Mesothelial cell of epicardium (in vitro differentiated cells): ENCODE data around the gene OMP. TPM values are rescaled to one million over a fixed set of nuclear protein-coding genes. Genes with fewer than 3 reads are reported as not detected.

ENCODE experiments used
- DNase-seq, 2 experiments: peaks; one replicate each; pipeline ENCODE4 v3.0.0; 2021; ENCODE audit warnings: low spot score in 2 of 2; ENCODE audit not compliant: unreplicated experiment in 2 of 2
- H3K27ac Mint-ChIP-seq: 2 replicates; pipeline ENCODE4 v1.8.0; 2021; ENCODE audit warnings: mixed read lengths
- H3K27me3 Mint-ChIP-seq: 2 replicates; pipeline ENCODE4 v1.8.0; 2021; ENCODE audit warnings: low read depth, mixed read lengths
- H3K36me3 Mint-ChIP-seq: 2 replicates; pipeline ENCODE4 v1.8.0; 2021; ENCODE audit warnings: mixed read lengths
- H3K4me1 Mint-ChIP-seq: 2 replicates; pipeline ENCODE4 v1.8.0; 2021; ENCODE audit warnings: mixed read lengths
- H3K4me3 Mint-ChIP-seq: 2 replicates; pipeline ENCODE4 v1.8.0; 2021; ENCODE audit warnings: mild to moderate bottlenecking, moderate library complexity, mixed read lengths
- H3K9me3 Mint-ChIP-seq: 2 replicates; pipeline ENCODE4 v1.8.0; 2021; ENCODE audit warnings: mixed read lengths
- total RNA-seq: library from RNA; stranded (reverse); gene quantifications from 3 replicates; pipeline ENCODE4 v1.2.1, GENCODE V29; 2021
- TF ChIP-seq, protein P1 (sequence below): fragments of 200-600 bp; sonication (generic); IDR thresholded peaks from one replicate; pipeline ENCODE4 v1.5.0; 2021; ENCODE audit warnings: antibody characterized with exemption; ENCODE audit not compliant: unreplicated experiment

The OMP gene
- total RNA-seq, 1 donor from 2014 or later: 1.5 TPM

DNA sequence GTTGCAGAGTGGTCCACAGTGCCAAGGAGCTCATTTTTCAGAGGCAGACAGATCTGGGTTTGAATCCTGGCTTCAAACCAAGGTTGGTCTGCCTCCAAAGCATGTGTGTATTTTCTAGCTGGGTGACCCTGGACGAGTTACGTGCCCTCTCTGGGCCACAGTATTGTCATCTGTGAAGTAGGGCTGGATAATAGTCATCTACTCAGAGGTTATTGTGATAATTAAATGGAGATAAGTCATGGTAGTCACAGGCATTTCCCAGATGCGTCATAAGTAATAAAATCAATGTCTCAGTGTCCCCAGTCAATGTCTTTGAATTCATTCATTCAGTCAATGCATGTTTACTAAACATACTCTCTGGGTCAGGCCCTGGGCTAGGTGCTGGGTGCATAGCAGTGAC lies 8.6 kb downstream of the OMP start:
- no peak overlapping the region for H3K4me3 Mint-ChIP-seq
- no peak for DNase-seq
- H3K36me3 Mint-ChIP-seq: no peaks in the 10 kb centered on the region
- no peaks in the 10 kb centered on the region for H3K9me3 Mint-ChIP-seq
- peaks cover 20% of the 10 kb centered on the region for H3K4me1 Mint-ChIP-seq
- no peak overlapping the region for H3K27ac Mint-ChIP-seq
- TF ChIP-seq, protein P1, sequence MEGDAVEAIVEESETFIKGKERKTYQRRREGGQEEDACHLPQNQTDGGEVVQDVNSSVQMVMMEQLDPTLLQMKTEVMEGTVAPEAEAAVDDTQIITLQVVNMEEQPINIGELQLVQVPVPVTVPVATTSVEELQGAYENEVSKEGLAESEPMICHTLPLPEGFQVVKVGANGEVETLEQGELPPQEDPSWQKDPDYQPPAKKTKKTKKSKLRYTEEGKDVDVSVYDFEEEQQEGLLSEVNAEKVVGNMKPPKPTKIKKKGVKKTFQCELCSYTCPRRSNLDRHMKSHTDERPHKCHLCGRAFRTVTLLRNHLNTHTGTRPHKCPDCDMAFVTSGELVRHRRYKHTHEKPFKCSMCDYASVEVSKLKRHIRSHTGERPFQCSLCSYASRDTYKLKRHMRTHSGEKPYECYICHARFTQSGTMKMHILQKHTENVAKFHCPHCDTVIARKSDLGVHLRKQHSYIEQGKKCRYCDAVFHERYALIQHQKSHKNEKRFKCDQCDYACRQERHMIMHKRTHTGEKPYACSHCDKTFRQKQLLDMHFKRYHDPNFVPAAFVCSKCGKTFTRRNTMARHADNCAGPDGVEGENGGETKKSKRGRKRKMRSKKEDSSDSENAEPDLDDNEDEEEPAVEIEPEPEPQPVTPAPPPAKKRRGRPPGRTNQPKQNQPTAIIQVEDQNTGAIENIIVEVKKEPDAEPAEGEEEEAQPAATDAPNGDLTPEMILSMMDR: no peak
- H3K27me3 Mint-ChIP-seq: no peaks in the 10 kb centered on the region

DNA sequence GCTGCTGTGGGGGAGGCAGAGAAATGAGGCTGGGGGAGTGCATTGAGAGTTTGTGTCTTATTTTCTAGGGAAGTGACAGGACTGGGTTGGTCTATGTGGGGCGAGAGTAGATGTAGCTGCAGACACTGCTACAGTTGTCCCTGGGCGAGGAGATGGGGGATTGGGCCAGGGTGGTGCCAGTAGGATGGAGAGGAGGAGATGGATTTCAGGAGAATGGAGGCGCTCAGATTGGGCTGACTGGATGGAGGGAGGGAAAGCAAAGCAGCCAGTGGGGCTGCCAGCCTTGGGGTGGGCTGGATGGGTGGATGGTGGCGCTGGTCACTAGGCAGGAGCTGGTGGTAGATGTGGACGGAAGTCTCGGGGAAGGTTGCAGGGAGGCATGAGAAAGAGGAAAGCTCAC lies 9.3 kb downstream of the OMP start:
- Mint-ChIP-seq H3K4me1 (peaks cover 20% of the 10 kb centered on the region), H3K9me3 (no peaks in the 10 kb centered on the region), H3K27ac (no peak overlapping the region), H3K4me3 (no peak overlapping the region), H3K27me3 (no peaks in the 10 kb centered on the region), H3K36me3 (no peaks in the 10 kb centered on the region)
- no peak for DNase-seq
- TF ChIP-seq, protein P1: no peak

DNA sequence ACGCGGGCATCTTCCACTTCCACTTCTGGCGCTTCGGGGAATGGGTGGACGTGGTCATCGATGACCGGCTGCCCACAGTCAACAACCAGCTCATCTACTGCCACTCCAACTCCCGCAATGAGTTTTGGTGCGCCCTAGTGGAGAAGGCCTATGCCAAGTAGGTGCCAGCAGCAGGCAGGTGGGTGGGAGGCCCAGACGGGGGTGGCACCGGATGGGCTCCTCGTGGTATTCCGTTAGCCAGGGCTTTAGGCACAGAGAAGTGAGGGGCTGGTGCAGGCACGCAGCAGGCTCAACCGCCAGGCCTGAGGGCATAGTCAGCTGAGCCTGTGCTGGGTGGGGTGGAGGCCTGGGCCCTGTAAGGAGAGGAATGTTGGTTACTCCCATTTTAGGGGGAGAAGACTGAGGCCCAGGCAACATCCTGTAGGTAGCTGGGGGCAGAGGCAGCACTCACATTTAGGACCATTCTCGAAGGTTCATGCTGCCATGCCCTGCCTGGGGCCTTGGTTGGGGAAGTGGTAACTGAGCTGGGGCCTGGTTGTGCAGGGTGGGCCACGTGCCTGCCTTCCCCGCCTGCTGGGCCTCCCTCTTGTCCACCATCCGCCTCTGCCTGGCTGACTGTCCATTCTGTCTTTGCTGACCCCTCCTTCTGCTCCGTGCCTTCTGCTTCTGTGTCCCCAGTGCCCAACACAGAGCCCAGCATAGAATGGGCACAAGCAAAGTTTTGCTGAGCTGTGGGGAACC lies 10.2 kb downstream of the OMP start:
- H3K4me1 Mint-ChIP-seq: peaks cover 15% of the 10 kb centered on the region
- H3K36me3 Mint-ChIP-seq: no peaks in the 10 kb centered on the region
- H3K9me3 Mint-ChIP-seq: no peaks in the 10 kb centered on the region
- no peak overlapping the region for H3K4me3 Mint-ChIP-seq
- no peak overlapping the region for H3K27ac Mint-ChIP-seq
- TF ChIP-seq, protein P1: no peak
- no peak for DNase-seq
- H3K27me3 Mint-ChIP-seq: no peaks in the 10 kb centered on the region

DNA sequence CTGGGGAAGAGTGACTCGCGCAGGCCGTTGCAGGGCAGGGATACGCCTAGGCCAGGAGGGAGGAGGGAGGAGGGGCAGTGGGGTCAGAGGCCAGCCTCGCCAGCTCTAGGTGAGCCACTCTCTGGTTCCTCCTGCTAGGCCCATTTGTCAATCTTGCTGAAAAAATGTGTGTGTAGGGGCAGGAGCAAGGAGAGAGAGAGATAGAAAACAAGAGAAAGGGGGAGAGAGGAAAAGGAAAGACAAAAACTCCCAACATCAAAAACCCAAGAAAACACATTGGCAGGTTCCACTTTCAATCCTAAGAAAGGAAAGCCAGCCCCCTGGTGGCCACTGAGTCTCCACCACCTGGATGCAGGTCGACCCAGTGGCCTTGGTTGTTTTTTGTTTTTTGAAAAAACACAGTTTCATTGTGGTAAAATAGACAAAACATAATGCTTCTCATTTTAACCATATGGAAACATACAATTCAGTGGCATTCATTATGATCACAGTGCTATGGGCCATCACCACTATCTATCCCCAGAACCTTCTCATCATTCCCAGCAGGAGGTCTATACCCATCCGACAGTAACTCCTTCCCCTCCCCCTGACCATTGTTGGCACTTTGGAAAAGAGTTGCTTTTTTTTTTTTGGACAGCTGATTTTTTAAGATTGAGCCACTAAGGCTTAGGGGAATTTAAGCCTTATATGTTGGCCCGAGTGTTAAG lies 10.9 kb downstream of the OMP start:
- TF ChIP-seq, protein P1: peak; percentile 72
- H3K27me3 Mint-ChIP-seq: no peaks in the 10 kb centered on the region
- no peak for DNase-seq
- no peak overlapping the region for H3K4me3 Mint-ChIP-seq
- no peak overlapping the region for H3K27ac Mint-ChIP-seq
- H3K36me3 Mint-ChIP-seq: no peaks in the 10 kb centered on the region
- H3K9me3 Mint-ChIP-seq: no peaks in the 10 kb centered on the region
- H3K4me1 Mint-ChIP-seq: peaks cover 9% of the 10 kb centered on the region

DNA sequence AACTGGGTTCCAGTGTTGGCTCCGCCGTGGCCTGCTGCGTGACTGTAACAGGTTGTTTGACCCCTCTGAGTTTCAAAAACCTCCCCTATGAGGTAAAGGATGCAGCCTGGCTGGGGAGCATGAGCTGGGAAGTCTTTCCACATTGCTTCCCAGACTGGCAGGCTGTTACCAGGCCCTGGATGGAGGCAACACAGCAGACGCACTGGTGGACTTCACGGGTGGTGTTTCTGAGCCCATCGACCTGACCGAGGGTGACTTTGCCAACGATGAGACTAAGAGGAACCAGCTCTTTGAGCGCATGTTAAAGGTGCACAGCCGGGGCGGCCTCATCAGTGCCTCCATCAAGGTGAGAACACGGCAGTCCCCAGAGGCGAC lies 11.4 kb downstream of the OMP start:
- no peak overlapping the region for H3K4me3 Mint-ChIP-seq
- H3K4me1 Mint-ChIP-seq: peaks cover 9% of the 10 kb centered on the region
- no peaks in the 10 kb centered on the region for H3K9me3 Mint-ChIP-seq
- TF ChIP-seq, protein P1: no peak
- no peak overlapping the region for H3K27ac Mint-ChIP-seq
- DNase-seq: no peak
- H3K27me3 Mint-ChIP-seq: no peaks in the 10 kb centered on the region
- no peaks in the 10 kb centered on the region for H3K36me3 Mint-ChIP-seq
